ENCODE data around the gene ISLR.

ISLR gene

GRCh38 chr15:74133694-74134386 lies 39.7 kb upstream of the ISLR start:
- no peak for DNase-seq (ENCODE audit: low read depth)
- H3K4me3 ChIP-seq (ENCODE audit: low read depth, low read length), result no peak overlapping the region
- no peak for TF ChIP-seq CTCF (IDR thresholded peaks at IDR 0.05; ENCODE audit: control insufficient read depth, extremely low read depth, insufficient read depth)

- no peak overlapping the region for H3K4me3 ChIP-seq (ENCODE audit: low read depth, low read length)
- no peak for DNase-seq (ENCODE audit: low read depth)
- peak; percentile 38 for TF ChIP-seq CTCF (IDR thresholded peaks at IDR 0.05; ENCODE audit: control insufficient read depth, extremely low read depth, insufficient read depth)
Observed at GRCh38 chr15:74134387-74135027, 39.0 kb upstream of the ISLR start.

GRCh38 chr15:74135041-74135565 lies 38.4 kb upstream of the ISLR start:
- no peak for TF ChIP-seq CTCF (IDR thresholded peaks at IDR 0.05; ENCODE audit: control insufficient read depth, extremely low read depth, insufficient read depth)
- no peak overlapping the region for H3K4me3 ChIP-seq (ENCODE audit: low read depth, low read length)

DNA sequence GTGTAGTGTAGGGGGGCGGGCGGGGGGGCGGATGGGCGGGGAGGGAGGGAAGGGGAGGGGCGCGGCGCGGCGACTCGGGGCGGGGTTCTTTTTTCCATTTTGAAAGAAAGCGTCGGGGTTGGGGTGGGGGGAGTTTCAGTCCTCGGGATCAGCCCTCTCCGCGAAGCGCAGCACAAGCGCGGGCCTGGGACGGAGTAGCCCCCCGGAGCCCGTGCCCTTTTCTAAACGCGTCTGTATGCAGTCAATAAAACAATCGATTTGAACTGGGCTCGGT lies 37.0 kb upstream of the ISLR start:
- H3K4me3 ChIP-seq (ENCODE audit: low read depth, low read length), result no peak overlapping the region
- DNase-seq (ENCODE audit: low read depth), result no peak
- no peak for TF ChIP-seq CTCF (IDR thresholded peaks at IDR 0.05; ENCODE audit: control insufficient read depth, extremely low read depth, insufficient read depth)

More at GRCh38 chr15:74135041-74135565, 38.4 kb upstream of the ISLR start:
- no peak for DNase-seq (ENCODE audit: low read depth)

DNA sequence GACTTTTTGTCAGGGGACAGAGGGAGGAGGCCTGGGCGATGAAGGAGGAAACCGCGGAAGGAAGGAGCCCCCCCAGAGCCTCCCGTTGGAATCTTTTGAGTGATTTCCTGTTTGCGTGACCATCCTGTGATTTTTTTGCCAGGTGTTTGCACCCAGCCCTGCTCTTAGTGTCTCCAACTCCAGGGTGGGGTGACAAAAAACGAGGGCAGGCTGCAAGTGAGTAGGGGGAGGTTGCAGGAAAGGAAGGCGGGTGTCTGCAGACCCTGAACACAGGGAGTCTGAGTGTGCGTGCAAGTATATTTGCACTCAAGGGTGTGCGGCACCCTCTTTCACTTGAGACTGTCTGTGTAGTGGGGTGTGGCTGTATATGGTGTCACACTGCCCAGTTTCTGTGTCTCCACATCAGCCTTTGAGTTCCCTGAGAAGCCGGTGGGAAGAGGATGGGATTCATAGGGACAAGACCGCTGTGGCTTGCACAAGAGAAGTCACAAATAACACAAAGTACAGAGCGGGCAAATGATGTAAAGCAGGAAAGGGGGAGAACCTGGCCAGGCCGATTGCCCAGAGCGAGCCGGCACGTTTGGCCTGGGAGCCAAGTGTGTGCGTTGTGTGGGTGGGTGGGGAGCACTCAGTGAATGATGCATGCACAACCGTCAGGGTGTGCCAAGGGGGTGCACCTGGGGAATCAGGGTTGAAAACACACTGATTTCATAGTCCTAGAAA lies 36.5 kb upstream of the ISLR start:
- DNase-seq (ENCODE audit: low read depth), result no peak
- H3K4me3 ChIP-seq (ENCODE audit: low read depth, low read length), result no peak overlapping the region

GRCh38 chr15:74137537-74137894 lies 36.0 kb upstream of the ISLR start:
- H3K4me3 ChIP-seq (ENCODE audit: low read depth, low read length), result no peak overlapping the region
- TF ChIP-seq CTCF (IDR thresholded peaks at IDR 0.05; ENCODE audit: control insufficient read depth, extremely low read depth, insufficient read depth), result no peak
- DNase-seq (ENCODE audit: low read depth), result no peak

More for the DNA sequence above, 36.5 kb upstream of the ISLR start:
- no peak for TF ChIP-seq CTCF (IDR thresholded peaks at IDR 0.05; ENCODE audit: control insufficient read depth, extremely low read depth, insufficient read depth)
